Smooth muscle cell of the brain vasculature (primary cell): Measurements from ENCODE around the gene OASL.
"Not testable (repeated sequence)": the region's sequence is repeated elsewhere in the genome, so short reads cannot be mapped to it uniquely, and the experiment has no call there.

Source experiments
- DNase-seq: peaks from one replicate; pipeline ENCODE4 v3.0.0-alpha.2; 2012; ENCODE audit warnings: low read depth, low spot score

Gene OASL, protein sequence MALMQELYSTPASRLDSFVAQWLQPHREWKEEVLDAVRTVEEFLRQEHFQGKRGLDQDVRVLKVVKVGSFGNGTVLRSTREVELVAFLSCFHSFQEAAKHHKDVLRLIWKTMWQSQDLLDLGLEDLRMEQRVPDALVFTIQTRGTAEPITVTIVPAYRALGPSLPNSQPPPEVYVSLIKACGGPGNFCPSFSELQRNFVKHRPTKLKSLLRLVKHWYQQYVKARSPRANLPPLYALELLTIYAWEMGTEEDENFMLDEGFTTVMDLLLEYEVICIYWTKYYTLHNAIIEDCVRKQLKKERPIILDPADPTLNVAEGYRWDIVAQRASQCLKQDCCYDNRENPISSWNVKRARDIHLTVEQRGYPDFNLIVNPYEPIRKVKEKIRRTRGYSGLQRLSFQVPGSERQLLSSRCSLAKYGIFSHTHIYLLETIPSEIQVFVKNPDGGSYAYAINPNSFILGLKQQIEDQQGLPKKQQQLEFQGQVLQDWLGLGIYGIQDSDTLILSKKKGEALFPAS

DNA sequence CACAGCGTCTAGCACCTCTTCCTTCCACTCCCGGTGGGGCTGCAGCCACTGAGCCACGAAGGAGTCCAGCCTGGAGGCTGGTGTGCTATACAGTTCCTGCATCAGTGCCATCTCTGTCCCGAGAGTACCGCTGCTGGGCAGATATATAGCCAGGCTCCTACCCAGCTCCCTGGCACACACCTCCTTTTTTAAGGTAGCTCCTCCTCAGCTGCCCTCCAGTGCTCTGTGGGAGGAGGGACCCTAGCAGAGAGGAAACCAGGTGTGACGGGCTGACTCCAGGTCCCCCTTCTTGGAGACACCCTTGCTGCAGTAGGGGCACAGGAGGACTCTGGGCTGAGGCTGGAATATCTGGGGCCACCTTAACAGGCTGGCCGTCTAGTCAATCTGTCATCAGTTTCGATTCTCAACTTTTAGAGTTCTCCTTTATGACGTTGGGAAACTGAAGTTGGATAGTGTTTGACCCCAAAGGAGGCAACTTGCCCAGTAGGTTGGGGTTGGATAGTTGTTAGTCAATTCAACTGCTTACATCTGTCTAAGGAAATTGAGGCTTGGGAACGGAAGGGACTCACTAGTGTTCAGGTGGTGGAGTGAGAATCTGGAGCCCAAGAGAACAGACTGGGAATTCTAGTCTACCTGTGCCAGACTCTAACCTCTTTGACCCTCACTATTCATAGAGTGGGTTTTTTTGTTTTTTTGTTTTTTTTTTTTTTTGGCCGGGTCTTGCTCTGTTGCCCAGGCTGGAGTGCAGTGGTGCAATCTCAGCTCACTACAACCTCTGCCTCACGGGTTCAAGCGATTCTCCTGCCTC lies at the start of gene OASL:
Gene OASL (minus strand): TSS at position 386 of the 808 bp plus-strand sequence. CDS start 275 bp downstream, at position 111.
- DNase-seq: no peak

DNA sequence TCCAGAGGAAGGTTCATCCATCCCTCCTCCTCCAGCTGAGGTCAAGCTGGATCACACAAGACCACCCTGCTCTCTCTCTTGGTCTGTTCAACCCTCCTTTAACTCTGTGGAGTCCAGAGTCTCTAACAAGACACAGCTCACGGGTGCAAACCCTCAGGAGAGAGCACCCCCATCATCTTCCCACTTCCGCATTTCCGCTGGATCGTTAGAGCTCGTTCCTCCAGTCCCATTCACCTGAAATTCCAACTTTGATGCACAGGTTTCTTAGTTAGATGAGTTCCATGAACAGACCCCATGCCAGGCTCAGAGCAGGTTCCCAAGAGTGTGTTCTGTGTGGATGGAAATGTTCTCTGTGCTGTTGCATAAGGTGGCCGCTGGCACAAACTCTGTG lies 49.1 kb upstream of the OASL start:
- DNase-seq: no peak

GRCh38 chr12:121087467-121088194 lies 48.6 kb upstream of the OASL start:
- DNase-seq: no peak

DNA sequence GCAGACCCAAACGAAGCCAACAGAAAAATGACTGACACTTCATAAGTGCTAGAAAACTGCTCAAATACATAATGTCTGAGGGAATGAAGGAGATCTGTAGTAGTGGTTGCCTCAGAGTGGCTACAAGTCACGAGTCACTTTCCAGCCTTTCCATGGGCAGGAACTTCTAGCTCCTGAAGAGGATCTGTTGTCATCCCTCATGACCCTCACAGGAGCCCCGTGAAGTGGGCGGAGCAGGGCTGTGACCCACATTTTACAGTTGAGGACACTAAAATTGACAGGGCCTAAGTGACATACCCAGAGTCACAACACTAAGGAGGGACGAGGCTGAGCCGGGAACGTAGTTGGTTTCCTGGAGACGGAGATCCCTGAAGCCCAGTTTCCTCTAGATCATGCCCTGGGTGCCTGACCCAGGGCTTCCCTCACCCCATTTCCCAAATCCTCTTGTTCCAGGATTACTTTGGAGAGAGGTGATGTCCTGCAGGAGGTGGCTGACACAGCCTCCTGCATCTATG lies 47.8 kb upstream of the OASL start:
- no peak for DNase-seq

DNA sequence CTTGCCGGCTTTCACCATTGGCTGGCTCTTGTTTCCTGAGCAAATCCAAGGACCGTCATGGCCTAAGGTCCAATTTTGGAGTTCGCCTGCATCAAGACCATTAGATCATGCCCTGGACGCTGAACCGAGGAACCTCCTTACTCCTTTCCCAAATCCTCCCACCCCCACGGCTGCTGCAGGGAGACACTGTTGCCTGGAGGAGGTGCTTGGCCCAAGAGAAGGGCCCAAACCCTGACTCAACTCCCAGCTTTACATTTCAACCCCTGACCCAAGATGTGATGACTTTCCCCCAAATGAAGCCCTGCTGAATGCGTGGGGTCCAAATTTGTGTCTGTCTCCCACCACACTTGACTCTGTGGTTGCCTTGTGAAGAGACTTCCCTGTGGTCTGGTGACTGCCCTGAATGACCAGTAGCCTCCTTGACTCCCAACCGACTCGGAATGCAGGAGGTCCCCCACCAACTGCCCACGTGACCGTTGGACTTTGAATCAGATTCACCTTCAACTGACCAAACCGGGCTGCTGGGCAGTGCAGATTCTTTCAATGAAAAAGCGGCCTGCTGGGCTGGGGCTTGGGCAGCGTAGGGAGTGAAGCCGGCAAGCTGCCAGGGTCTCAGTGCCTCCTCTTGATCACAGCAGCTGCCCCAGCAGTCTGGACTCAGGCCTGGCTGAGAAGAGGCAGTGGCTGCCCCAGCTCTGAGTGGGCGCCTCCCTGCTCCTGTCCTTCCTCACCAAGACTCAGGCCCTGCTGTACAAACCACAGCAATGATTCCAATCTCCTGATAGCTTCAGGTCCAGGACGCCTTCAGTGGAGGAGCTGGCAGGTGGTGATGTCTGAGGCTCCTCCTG lies 46.7 kb upstream of the OASL start:
- DNase-seq: no peak

- DNase-seq: no peak
Observed at GRCh38 chr12:121085069-121085468, 46.0 kb upstream of the OASL start.

- no peak for DNase-seq
Observed at GRCh38 chr12:121084229-121084628, 45.2 kb upstream of the OASL start.

GRCh38 chr12:121080909-121081308 lies 41.9 kb upstream of the OASL start:
- no peak for DNase-seq

DNA sequence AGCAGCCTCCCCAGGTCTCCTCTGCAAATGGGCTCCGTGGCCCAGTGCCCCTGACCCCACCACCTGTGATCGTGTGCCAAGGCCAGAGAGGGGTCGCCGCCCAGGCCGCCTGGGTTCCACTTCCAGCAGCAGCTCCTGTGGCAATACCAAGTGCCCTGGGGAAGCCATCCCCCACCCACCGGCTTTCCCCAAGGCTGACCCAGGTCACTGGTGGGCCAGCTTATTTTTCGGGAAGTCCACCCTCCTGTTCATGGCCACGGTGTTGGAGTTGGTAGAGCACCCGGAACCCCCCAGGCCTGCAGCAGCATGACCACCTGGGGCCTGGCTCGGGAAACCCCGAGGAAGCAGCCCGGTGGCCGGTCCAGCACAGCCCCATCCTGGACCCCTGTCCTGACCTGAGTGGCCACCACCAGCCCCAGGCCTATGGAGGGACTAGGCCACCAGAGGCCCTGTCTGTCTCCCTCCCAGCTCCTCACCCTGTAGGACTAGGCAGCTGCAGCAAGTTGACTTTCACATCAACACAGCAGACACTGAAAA lies 40.8 kb upstream of the OASL start:
- DNase-seq: no peak

GRCh38 chr12:121077440-121077839 lies 38.4 kb upstream of the OASL start:
- not testable (repeated sequence) for DNase-seq

DNA sequence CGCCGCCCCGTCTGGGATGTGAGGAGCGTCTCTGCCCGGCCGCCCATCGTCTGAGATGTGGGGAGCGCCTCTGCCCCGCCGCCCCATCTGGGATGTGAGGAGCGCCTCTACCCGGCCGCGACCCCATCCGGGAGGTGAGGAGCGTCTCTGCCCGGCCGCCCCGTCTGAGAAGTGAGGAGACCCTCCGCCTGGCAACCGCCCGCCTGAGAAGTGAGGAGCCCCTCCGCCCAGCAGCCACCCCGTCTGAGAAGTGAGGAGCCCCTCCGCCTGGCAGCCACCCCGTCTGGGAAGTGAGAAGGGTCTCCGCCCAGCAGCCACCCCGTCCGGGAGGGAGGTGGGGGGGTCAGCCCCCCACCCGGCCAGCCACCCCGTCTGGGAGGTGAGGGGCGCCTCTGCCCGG lies 36.9 kb upstream of the OASL start:
- not testable (repeated sequence) for DNase-seq

DNA sequence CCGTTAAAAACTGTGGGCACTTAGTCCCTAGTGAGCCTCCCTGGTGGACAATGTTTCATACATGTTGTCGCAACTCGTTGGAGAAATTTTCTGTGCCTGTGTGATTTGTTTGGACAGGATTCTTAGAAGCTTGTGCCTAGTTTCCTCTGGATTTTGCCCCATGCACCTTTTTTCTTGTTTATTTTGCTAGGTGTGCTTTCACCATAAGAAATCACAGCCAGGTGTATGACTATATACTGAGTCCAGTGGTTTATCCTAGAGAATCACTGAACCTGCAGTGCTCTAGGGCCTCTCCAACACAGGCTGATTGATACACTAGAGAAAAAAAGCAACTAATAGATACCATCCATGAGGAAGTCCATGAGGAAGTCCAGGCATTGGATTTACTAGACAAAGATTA lies 33.1 kb upstream of the OASL start:
- no peak for DNase-seq

GRCh38 chr12:121069206-121069605 lies 30.2 kb upstream of the OASL start:
- DNase-seq: no peak

DNA sequence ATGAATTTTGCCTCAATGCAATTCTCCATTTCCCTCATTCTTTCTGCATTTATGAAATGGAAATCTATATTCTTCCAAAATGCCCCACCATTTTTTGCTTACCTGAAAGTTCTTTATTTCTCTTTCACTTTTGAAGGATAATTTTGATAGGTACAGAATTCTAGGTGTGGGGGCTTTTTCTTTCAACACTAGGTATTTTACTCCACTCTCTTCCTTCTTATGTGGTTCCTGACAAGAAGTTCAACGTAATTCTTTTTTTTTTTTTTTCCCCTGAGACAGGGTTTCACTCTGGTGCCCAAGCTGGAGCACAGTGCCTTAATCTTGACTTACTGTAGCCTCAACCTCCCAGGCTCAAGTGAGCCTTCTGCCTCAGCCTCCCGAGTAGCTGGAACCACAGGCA lies 26.3 kb upstream of the OASL start:
- DNase-seq: no peak

GRCh38 chr12:121064586-121064985 lies 25.5 kb upstream of the OASL start:
- not testable (repeated sequence) for DNase-seq

DNA sequence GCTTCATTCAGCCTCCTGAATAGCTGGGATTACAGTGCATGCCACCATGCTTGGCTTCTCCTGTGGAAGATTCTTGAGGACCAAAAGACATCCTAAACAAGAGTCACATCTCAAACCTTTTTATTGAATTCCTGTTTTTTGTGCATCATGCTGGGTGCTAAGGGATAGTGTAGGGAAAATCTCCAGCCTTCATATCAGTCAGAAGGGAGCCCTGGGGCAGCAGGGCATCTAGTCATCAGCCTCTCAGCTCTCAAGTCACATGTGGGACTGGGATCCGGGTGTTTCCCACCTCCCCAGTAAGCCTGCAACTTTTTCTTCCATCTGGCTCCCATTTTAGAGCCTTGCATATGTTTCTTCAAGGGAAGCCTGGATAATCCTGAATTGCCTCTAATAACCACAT lies 25.1 kb upstream of the OASL start:
- no peak for DNase-seq

DNA sequence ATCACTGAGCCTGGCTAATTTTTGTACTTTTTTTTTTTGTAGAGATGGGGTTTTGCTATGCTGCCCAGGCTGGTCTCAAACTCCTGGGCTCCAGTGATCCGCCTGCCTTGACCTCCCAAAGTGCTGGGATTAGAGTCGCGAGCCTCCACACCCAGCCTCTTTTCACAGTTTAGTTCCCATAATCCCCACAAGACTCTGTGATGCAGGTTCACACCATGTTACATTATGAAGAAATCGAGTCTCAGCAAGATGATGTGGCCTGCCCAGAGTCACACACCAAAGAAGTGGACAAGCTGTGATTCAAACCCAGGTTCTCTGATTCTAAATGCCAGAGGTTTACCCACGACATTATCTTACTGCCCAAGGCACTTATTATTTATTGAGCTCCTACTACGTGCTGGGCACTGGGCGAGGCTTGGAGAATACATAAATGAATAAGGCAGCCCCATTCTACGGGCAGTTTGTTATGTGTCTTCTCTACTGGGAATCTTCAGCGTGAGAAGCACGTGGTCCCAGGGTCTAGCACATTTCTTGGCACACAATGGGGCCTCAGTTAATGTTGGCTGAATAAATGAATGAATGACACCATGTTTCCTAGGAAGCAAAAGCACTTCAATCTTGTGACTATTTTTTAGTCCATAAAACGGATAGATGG lies 23.5 kb upstream of the OASL start:
- DNase-seq: no peak

GRCh38 chr12:121061831-121062230 lies 22.8 kb upstream of the OASL start:
- no peak for DNase-seq

DNA sequence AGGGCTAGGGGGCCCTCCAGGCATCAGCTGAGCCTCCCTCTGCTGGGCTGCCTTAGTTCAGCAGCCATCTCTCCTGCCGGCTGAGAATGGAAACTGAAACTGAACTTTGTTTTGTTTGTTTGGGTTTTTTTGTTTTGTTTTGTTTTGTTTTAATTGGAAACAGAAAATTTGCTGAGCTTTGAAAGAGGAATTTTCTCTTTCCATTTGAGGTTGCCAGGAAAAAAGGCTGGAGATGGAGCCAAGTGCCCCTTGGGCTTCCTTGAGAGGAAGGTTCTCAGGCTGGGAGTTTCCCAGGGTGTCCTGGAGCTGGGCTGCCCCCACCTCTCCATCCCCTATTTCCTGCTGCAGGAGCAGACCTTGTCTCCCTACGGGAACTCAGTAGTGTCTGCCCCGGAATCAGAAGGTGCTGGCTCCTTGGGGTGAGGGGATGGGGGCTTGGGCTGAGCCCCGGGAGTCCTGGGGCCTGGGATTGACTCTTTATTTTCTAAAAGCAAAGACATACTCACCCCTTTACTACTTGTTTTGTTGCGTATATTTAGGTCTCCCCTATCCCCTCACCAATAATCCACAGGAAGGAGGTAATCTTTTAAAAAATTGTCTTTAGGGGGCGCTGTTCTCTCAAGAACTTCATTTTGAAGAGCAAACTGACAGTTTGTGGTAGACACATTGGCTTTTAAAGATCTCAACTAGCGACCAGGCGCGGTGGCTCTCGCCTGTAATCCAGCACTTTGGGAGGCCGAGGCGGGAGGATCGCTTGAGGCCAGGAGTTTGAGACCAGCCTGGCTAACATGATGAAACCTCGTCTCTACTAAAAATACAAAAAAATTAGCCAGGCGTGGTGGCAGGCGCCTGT lies 21.3 kb upstream of the OASL start:
- DNase-seq: peak; percentile 35
